GM12891 (cell line): ENCODE measurements around the gene KCNMA1.

Experiments used
- POLR2A ChIP-seq: IDR thresholded peaks from 2 replicates; pipeline ENCODE4 v1.6.1; 2011; ENCODE audit warnings: low read depth, low read length, control low read depth
- POLR2AphosphoS5 ChIP-seq: IDR thresholded peaks from 2 replicates; pipeline ENCODE4 v1.6.1; 2011; ENCODE audit warnings: low read depth, low read length, control low read depth
- POU2F2 ChIP-seq: IDR thresholded peaks from 2 replicates; pipeline ENCODE4 v1.6.1; 2011; ENCODE audit warnings: low read depth, mild to moderate bottlenecking, control low read depth, low read length, moderate library complexity
- SPI1 ChIP-seq: IDR thresholded peaks from 2 replicates; pipeline ENCODE4 v1.6.1; 2011; ENCODE audit warnings: low read depth, low read length, control low read depth
- TAF1 ChIP-seq: IDR thresholded peaks from 2 replicates; pipeline ENCODE4 v1.6.1; 2011; ENCODE audit warnings: low read depth, low read length, control low read depth

DNA sequence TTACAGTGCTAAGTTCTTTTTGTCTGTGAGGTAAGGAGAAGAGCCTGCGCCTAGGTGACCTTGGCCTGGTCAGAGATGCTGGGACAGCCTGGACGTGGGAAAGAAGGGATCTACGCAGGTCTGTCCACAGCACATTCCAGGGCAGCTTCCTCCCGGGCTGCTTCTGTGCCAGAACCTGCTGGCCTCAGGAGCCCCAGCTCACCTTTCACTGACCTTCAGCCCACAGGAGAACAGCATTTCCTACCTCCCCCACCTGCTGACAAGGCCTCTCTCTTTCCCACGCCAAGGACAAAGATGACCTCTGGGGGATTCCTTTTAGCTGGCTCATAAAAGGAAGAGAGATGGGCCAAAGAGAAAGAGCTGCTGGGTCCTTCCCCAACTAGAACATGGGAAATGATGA lies 260.6 kb downstream of the KCNMA1 start:
- TF ChIP-seq POLR2AphosphoS5 (no peak), POU2F2 (no peak), POLR2A (no peak), TAF1 (no peak), SPI1 (no peak)
